ENCODE results near the gene DNAH2.

Gene DNAH2, protein sequence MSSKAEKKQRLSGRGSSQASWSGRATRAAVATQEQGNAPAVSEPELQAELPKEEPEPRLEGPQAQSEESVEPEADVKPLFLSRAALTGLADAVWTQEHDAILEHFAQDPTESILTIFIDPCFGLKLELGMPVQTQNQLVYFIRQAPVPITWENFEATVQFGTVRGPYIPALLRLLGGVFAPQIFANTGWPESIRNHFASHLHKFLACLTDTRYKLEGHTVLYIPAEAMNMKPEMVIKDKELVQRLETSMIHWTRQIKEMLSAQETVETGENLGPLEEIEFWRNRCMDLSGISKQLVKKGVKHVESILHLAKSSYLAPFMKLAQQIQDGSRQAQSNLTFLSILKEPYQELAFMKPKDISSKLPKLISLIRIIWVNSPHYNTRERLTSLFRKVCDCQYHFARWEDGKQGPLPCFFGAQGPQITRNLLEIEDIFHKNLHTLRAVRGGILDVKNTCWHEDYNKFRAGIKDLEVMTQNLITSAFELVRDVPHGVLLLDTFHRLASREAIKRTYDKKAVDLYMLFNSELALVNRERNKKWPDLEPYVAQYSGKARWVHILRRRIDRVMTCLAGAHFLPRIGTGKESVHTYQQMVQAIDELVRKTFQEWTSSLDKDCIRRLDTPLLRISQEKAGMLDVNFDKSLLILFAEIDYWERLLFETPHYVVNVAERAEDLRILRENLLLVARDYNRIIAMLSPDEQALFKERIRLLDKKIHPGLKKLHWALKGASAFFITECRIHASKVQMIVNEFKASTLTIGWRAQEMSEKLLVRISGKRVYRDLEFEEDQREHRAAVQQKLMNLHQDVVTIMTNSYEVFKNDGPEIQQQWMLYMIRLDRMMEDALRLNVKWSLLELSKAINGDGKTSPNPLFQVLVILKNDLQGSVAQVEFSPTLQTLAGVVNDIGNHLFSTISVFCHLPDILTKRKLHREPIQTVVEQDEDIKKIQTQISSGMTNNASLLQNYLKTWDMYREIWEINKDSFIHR (N-terminal part only)

DNA sequence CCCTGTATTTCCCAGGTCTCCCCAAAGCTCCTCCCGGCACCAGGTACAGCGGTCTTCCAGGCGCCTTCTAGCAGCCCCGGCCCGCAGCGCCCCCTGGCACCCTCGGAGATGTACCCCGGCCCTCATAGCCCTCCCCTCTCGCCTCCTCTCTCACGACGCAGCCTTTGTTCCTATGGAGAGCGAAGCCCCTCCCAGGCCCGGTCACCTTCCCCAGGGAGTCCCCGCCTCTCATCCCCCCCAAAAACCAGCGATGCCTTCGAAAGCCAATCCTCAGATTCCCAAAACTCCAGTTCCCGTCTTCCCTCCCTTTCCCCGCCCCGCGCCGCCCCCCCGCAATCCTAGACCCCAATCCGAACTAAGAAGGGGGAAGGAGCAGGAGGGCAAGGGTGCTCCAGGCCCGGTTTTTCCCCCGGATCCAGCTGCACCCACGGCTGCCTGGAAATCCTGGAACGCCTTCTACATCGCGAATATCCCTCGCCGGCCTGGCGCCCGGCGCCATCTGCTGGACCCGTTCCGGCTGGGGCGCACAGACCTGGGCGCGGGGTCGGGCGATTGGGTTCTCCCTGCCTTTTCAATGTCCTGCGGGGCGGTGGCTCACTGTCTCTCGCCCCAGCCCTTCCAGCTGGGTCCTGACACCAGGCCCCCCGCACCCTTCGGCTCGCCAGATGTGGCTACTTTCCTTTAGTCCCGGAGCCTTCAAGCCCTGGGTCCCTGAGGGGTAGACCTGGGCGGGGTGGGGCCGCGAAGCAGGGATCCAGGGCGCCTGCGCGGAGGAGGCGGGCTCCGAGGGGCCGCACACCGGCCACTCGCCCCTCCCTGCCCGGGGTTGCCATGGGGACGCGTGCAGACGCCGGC, at the start of gene DNAH2:
Gene DNAH2 (plus strand): TSS at position 844 of the 855 bp plus-strand sequence. CDS start 1,991 bp downstream, outside the sequence.
- DNase-seq: peak; percentile 32

DNA sequence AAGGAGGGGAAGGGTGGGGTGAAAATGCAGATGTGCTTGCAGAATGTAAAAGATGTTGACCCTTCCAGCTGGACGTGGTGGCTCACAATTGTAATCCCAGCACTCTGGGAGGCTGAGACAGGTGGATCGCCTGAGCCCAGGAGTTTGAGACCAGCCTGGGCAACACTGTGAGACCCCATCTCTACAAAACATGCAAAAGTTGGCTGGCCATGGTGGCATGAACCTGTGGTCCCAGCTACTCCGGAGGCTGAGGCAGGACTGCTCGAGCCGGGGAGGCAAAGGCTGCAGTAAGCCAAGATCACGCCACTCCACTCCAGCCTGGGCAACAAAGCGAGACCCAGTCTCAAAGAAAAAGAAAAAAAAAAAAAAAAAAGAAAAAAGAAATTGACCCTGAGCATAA, 49.1 kb upstream of the DNAH2 start:
- no peak for DNase-seq

DNA sequence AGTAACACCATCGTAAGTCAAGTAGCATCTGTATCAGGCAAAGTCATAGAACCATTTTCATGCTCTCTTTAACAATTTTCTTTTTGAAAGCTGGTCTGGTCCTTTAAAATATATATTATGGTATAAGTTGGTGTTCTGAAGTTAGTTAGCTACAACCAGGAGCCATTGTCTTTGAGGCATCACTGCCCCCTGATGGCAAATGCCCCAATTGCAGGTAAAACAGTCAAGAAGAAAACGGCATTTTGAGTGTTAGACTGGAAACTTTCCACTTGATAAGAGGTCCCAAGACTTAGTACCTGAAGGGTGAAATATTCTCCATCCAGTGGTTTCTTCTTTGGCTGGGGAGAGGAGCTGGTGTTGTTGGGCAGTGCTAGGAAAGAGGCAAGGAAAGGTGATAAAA, 44.3 kb upstream of the DNAH2 start:
- no peak for DNase-seq

DNA sequence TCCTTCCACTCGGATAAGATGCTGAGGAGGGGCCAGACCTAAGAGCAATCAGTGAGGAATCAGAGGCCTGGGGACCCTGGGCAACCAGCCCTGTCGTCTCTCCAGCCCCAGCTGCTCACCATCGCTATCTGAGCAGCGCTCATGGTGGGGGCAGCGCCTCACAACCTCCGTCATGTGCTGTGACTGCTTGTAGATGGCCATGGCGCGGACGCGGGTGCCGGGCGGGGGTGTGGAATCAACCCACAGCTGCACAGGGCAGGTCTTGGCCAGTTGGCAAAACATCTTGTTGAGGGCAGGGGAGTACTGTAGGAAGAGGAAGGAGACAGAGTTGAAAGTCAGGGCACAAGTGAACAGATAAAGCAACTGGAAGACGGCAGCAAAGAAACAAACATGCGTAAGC, 42.6 kb upstream of the DNAH2 start:
- DNase-seq: no peak

DNA sequence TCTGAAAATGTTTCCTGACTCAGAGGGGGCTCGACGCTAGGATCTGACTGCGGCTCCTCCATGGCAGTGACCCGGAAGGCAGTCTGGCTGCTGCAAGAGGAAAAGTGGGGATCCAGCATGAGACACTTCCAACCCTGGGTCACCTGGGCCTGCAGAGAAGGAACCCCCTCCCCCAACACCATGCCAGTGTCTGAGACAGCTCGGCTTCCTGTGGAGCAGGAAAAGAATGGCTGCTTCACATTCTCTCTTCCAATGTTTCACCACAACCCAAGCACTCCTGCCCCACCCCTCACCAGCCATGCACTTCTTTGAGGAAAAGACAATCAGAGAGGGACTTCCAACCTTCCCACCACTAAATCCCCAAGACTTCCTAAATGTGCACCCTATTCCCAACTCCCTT, 41.0 kb upstream of the DNAH2 start:
- no peak for DNase-seq

DNA sequence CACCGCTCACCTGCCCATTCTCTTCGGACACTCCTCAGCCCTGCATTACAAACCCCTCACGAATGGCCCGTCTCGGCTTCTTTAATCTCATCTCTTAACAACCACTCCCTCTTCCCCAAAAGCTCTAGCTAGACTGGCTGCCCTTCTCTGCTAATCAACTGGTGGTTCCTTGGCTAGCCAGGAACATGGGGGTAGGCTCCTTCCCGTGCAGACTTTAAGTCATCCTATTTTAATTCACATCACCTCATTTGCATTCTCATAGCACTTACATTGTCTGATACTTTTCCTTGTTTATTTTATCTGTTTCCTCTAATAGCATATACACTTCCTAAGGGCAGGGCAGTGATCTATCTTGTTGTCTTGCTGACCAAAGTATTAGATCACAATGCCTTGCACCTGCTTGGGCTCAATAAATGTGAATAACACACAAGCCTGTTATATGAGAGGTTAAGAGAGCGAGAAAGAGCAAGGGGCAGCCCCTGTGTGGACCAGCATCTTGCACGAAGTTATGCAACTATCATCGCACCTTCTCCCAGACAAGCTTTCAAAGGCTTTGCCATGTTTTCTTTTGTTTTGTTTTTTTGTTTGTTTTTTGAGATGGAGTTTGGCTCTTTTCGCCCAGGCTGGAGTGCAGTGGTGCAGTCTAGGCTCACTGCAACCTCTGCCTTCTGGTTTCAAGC, 40.0 kb upstream of the DNAH2 start:
- no peak for DNase-seq

DNA sequence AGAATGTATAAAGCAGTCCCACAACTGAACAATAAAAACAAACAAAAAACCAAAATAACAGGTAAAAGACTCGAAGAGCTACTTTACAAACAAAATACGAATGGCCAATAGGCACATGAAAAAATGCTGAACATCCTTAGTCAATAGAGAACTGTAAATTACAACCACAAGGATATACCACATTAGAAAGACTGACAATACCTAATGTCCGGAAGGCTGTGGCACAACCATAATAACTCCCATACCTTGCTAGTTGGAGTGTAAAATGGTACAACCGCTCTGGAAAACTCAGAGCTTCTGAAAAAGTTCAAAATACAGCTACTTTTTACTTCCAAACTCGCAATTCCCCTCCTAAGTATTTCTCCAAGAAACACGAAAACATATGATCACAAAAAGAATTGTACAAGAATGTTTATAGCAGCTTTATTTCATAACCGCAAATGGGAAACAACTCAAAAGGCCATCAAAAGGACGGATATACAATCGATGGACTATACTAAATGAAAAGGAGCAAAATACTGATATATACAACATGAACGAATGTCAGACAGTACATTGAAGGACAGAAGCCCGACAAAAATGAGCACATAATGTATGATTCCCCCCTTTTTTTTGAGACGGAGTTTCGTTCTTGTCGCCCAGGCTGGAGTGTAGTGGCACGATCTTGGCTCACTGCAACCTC, 32.6 kb upstream of the DNAH2 start:
- DNase-seq: no peak

DNA sequence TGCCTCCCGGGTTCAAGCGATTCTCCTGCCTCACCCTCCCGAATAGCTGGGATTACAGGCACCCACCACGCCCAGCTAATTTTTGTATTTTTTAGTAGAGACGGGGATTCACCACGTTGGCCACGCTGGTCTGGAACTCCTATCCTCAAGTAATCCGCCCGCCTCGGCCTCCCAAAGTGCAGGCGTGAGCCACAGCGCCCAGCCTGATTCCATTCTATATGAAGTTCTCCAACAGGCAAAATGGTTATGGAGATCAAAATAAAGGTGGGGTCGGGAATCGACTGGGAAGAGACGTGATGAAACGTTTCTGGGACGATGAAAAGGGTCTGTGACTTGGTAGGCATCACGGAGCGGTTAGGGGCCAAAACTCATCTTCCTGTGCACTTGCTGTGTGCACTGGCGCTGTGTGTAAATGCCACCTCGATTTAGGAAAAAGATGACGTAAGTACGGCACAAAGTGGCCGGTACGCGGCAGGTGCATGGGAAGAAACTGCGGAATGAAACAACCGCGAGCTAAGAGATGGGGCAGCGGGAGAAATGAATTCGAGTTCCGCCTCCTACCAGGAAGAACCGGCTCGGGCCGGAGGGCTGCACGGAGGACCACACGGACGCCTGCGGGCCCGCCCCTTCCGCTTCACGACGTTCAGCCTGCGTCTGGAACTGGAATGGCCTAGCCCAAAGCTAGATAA, 31.9 kb upstream of the DNAH2 start:
- peak; percentile 56 for DNase-seq

DNA sequence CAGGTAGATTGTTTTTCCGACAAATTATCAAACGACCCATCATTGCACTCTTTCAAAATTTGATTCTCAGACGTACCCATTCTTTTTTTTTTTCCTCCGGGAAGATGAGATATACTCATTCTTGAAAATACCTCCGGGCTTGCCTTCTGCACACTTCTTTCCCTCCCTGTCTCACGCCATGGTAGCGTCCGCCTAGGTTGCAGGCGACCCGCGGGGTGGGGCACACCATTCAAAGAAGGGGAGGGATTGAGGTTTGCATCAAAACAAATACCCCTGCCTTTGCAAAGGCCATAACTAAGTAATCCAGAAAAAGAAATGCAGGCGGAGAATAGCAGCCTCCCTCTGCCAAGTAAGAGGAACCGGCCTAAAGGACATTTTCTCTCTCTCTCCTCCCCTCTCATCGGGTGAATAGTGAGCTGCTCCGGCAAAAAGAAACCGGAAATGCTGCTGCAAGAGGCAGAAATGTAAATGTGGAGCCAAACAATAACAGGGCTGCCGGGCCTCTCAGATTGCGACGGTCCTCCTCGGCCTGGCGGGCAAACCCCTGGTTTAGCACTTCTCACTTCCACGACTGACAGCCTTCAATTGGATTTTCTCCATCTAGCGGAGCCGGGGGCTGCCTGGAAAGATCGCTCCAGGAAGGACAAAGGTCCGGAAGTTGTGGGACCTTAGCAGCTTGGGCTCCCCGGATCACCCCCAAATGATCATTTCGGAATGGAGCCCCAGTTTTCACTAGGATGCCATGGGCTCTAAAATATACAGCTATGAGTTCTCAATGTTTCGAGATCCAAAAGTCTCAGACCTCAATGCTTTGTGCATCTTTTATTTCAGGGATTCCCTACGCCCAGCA, 31.1 kb upstream of the DNAH2 start:
- peak; percentile 23 for DNase-seq

DNA sequence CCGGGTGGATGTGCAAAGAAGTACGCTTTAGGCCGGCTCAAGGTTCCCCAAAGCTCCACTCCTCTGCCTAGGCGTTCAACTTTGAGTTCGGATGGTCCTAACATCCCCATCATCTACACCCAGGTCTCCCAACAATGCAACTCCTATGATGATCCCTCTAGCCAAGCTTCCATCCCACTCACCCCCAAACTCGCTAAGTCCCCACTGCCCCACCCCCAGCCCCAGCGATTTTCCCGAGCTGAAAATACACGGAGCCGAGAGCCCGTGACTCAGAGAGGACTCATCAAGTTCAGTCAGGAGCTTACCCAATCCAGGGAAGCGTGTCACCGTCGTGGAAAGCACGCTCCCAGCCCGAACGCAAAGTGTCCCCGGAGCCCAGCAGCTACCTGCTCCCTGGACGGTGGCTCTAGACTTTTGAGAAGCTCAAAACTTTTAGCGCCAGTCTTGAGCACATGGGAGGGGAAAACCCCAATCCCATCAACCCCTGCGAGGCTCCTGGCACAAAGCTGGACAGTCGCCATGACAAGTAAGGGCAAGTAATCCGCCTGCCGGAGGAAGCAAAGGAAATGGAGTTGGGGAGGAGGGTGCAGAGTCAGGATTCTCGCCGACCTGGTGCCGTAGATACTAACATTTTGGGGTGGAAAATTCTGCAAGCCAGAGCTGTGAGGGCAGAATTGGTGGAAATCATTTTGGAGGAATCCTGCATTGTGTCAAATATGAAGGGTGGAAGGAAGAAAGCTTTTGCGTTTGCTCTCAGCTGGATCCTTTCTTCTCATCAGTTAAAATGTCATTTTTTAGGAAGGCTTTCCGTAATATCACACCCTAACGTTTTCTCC, 30.3 kb upstream of the DNAH2 start, which contains the start of gene TP53:
Gene TP53 (minus strand): TSS at position 419 of the 836 bp plus-strand sequence. CDS start 10,896 bp downstream, outside the sequence.
- DNase-seq: peak; percentile 70

DNA sequence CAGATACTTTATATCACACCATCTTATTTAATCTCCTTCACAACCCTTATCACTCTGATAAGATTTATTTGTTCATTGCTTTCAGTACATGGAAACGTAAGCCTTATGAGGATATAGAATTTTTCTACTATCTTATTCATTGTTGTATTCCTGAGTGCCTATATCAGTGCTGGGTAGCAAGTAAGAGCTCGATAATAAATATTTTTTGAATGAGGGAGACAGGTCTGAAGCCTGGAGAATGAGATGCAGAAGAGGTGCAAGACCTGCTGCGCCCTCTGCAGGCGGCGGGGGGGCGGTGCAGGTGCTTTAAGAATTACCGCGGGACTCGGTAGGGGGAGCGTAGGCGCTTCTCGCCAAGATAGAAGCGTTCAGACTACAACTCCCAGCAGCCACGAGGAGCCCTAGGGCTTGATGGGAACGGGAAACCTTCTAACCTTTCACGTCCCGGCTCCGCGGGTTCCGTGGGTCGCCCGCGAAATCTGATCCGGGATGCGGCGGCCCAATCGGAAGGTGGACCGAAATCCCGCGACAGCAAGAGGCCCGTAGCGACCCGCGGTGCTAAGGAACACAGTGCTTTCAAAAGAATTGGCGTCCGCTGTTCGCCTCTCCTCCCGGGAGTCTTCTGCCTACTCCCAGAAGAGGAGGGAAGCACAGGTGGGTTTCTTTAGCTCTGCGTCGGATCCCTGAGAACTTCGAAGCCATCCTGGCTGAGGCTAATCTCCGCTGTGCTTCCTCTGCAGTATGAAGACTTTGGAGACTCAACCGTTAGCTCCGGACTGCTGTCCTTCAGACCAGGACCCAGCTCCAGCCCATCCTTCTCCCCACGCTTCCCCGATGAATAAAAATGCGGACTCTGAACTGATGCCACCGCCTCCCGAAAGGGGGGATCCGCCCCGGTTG, 29.4 kb upstream of the DNAH2 start, which contains the start of gene WRAP53:
Gene WRAP53 (plus strand): TSS at position 570 of the 900 bp plus-strand sequence. CDS start 172 bp downstream, at position 742.
- DNase-seq: peak; percentile 91

DNA sequence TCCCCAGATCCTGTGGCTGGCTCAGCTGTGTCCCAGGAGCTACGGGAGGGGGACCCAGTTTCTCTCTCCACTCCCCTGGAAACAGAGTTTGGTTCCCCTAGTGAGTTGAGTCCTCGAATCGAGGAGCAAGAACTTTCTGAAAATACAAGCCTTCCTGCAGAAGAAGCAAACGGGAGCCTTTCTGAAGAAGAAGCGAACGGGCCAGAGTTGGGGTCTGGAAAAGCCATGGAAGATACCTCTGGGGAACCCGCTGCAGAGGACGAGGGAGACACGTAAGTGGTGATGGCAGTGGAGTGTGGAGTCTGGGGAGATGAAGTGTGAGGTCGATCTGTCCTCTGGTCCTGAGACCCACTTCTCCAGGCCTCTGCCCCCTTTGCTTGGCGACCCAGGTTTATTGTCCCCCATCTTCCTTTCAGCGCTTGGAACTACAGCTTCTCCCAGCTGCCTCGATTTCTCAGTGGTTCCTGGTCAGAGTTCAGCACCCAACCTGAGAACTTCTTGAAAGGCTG, 28.7 kb upstream of the DNAH2 start:
- DNase-seq: no peak

DNA sequence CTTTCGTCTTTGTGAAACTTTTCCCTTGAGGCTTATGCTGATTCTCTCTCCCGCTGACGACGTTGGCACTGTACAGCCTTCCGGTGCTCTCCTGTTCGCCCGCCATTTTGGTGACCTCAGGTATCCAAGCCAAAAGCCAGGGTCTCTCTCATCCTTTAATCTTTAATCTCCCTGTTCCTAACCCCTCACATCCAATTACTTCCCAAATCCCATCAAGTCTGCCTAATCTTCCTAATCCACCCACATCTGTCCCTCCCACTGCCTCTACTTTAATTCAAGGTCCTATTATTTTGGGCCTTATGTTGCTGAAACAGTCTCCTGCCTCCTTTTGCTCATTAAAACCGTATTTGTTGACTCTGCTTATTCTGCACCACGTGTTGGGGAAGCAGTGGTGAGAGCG, 22.0 kb upstream of the DNAH2 start:
- no peak for DNase-seq

DNA sequence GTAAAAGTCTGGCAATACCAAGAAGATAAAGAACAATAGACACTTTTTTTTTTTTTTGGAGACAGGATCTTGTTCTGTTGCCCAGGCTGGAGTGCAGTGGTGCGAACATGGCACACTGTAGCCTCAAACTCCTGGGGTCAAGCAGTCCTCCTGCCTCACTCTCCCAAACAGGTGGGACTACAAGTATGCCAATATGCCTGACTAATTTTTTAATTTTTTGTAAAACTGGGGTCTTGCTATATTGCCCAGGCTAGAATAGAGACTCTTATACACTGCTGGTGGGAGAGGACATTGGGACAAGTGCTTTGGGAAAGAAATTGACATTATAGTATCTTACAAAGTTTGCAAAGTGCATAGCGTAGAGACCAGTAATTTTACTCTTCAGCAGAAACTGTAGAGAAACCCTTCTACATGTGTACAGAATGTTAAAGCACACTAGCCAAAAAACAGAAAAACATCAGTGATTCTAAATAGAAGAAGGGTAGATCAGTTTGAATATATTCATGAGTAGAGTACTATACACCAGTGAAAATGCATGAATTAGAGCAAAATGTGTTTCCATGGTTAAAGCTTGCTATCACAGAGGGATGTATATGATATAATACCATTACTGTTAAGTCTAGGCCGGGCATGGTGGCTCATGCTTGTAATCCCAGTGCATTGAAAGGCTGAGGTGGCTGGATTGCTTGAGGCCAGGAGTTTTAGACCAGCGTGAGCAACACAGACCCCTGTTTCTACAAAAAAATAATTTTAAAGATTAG, 19.5 kb upstream of the DNAH2 start:
- no peak for DNase-seq

DNA sequence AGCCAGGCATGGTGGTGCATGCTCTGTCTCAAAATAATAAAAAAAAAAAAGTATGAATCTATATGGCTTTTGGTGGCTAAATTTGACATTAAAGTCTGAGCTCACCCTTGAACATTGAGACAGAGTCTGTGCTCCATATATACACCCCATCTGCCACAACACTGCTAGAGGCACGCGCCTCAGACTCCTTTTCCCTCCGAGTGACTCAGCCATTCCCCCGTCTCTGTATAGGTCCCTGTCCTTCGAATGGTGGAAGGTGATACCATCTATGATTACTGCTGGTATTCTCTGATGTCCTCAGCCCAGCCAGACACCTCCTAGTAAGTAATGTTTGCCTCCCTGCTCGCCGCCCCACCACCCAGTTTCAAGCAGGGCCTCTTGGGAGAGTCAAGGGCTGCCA, 17.0 kb upstream of the DNAH2 start:
- no peak for DNase-seq

DNA sequence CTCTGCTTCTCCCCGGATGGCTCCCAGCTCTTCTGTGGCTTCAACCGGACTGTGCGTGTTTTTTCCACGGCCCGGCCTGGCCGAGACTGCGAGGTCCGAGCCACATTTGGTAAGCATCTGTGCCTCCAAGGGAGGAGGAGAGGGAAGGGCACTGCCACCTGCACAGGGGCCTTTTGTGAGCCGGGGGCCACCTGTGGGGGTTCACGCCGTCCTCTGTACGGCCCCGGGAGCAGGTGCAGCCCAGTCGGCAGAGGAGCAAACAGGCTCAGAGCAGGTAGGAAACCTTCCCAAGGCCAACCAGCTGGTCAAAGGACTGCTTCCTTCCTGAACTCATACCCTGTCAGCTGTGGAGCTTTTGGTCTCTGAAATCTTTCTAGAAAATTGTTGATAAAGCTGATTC, 15.9 kb upstream of the DNAH2 start:
- no peak for DNase-seq

DNA sequence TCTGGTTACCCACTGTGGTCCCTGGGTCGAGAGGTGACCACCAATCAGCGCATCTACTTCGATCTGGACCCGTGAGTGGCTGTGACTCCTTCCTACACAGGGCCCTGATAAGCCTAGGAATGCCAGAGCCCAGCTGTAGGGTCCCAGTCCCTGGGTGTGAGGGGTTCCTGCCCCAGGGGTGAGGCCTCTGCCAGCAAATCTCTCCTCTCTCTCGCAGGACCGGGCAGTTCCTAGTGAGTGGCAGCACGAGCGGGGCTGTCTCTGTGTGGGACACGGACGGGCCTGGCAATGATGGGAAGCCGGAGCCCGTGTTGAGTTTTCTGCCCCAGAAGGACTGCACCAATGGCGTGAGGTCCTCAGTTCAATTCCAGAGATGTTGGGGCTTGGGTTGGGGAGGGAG, 14.8 kb upstream of the DNAH2 start:
- no peak for DNase-seq

All from NCI-H2107 (cell line).